Heart left ventricle (tissue), 16 donors: ENCODE results near the gene TGFB2. TPM values are rescaled to one million over a fixed set of nuclear protein-coding genes. Genes with fewer than 3 reads are reported as not detected.
A peak's percentile ranks its signal among the peaks of the same experiment; 100 is the strongest.

Experiments used
- ATAC-seq, 4 donors: fragments of 200-7000 bp; cut with Tn5 transposase; one replicate each; pipeline ENCODE4 v1.9.1; 2020 to 2022; ENCODE audit warnings: moderate library complexity in 4 of 4, mild to moderate bottlenecking in 3 of 4, moderate number of reproducible peaks in 1 of 4
- DNase-seq, 5 donors: peaks; one replicate each; pipeline ENCODE4 v3.0.0-alpha.2; 2020
- H3K27ac ChIP-seq, 12 donors: fragments of 200-600 bp; sonication (generic) in 4 of 12; one replicate each; pipeline versions ENCODE4 v1.5.0 to v1.8.0; 2016 to 2022; ENCODE audit warnings: mild to moderate bottlenecking in 2 of 12
- H3K27me3 ChIP-seq, 9 donors: fragments of 200-600 bp; sonication (generic) in 2 of 9; one replicate each; pipeline versions ENCODE4 v1.5.1 to v1.8.0; 2016 to 2022; ENCODE audit warnings: mild to moderate bottlenecking in 3 of 9
- H3K36me3 ChIP-seq, 9 donors: fragments of 200-600 bp; sonication (generic) in 2 of 9; one replicate each; pipeline versions ENCODE4 v1.5.0 to v1.8.0; 2018 to 2022; ENCODE audit warnings: mild to moderate bottlenecking in 2 of 9
- H3K4me1 ChIP-seq, 12 donors: fragments of 200-600 bp; sonication (generic) in 4 of 12; one replicate each; pipeline versions ENCODE4 v1.5.0 to v1.8.0; 2016 to 2022; ENCODE audit warnings: mild to moderate bottlenecking in 3 of 12
- H3K4me3 ChIP-seq, 12 donors: fragments of 200-600 bp; sonication (generic) in 4 of 12; one replicate each; pipeline versions ENCODE4 v1.5.0 to v1.8.0; 2017 to 2022; ENCODE audit warnings: mild to moderate bottlenecking in 9 of 12, moderate library complexity in 4 of 12
- H3K9me3 ChIP-seq, 12 donors: fragments of 200-600 bp; sonication (generic) in 4 of 12; one replicate each; pipeline versions ENCODE4 v1.5.0 to v1.8.0; 2016 to 2022; ENCODE audit warnings: mild to moderate bottlenecking in 1 of 12
- POLR2A ChIP-seq, 2 donors: fragments of 450-650 bp; IDR thresholded peaks; one replicate each; pipeline ENCODE4 v1.6.1; 2017; ENCODE audit warnings: antibody characterized with exemption in 2 of 2, mild to moderate bottlenecking in 2 of 2, moderate library complexity in 2 of 2
- WGBS, 4 donors: extraction: QIAGEN DNeasy Blood & Tissue Kit in 2 of 4; methylation state at CpG; one replicate each; pipeline versions ENCODE4 v1.1.5 to v1.1.7; 2013 to 2018; 5-methylcytosine and 5-hydroxymethylcytosine counted together
- intact Hi-C, 10 donors: fragments of 100-400 bp; cut with DNase I; formaldehyde crosslinking; loops; one replicate each; pipeline versions ENCODE4 v1.11.1 to v1.14.2; 2022
- polyA plus RNA-seq, 2 donors: library from polyadenylated mRNA; stranded (reverse); fragments of 200-250 nt; gene quantifications; one replicate each; pipeline ENCODE4 v1.2.3, GENCODE V29; 2013
- total RNA-seq, 9 donors: library from RNA; depleted of rRNA in 2 of 9; stranded (reverse); fragments of >200 nt in 2 of 9; fragmentation: NEBNext Ultra II Directional in 3 of 9; extraction: Animal tissue kit (Norgen Biotek cat#: 25700) in 3 of 9; gene quantifications; one replicate each; pipeline versions ENCODE4 v1.1.0 to v1.2.4, GENCODE V29; 2016 to 2023
- TF ChIP-seq, protein P1 (sequence below), 12 donors: fragments of 200-600 bp; sonication (generic) in 4 of 12; IDR thresholded peaks; one replicate each; pipeline versions ENCODE4 v1.5.0 to v1.8.0; 2018 to 2022; ENCODE audit warnings: antibody characterized with exemption in 12 of 12, mild to moderate bottlenecking in 5 of 12
- donor health status: ischemic (EF 13 %, LVEDD 7.1; RV severe dilation, severe dysfunction).
- donor health status: healthy with polysubstance abuse.
- donor health status: DM: no; HTN: yes; CAD: no.
- donor health status: DM: no; HTN: no; CAD: no.
- donor health status: ischemic (EF 25% LVEDD 6.9; RV normal size, moderate dysfunction).
- donor health status: ischemic (EF 25% LVEDD 5.7; RV mildly dilated, moderate dysfunction).
- donor health status: healthy.
- donor health status: DM: yes; HTN: yes; CAD: no.
- donor health status: ischemic (EF 35%, LVEDD 5.7; RV mildly dilated, moderate dysfunction).
- donor health status: nonischemic (EF 11% LVEDD 7.7; RV severe dilation, severe dysfunction).
- donor health status: DM: yes; HTN: yes; CAD: no.
- donor health status: PGD.
- donor health status: ischemic (EF 29% LVEDD 5.4; RV normal size, mild dysfunction).
- donor health status: nonischemic (EF 23%, LVEDD 6.1; RV moderate dilation, normal function).

The TGFB2 gene
- total and polyA plus RNA-seq, 11 donors, result 0.76 to 23.6 (median 5.5) TPM

DNA sequence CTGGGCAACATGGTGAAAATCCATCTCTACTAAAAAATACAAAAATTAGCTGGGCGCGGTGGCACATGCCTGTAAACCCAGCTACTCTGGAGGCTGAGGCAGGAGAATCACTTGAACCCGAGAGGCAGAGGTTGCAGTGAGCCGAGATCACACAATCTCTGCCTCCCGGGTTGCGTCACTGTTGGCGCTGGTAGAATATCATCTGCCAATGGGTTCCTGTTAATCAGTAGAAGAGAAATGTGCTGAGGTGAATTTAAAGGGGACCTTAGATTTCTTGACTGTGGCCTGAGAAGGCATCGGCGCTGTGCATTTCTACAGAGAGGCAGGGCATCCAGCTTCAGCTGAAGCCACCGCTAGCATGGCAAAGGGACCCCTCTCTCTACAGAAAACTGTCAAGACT, 68.0 kb downstream of the TGFB2 start:
- H3K27ac ChIP-seq, result no peak overlapping the region
- intact Hi-C loops, result no loop called here

DNA sequence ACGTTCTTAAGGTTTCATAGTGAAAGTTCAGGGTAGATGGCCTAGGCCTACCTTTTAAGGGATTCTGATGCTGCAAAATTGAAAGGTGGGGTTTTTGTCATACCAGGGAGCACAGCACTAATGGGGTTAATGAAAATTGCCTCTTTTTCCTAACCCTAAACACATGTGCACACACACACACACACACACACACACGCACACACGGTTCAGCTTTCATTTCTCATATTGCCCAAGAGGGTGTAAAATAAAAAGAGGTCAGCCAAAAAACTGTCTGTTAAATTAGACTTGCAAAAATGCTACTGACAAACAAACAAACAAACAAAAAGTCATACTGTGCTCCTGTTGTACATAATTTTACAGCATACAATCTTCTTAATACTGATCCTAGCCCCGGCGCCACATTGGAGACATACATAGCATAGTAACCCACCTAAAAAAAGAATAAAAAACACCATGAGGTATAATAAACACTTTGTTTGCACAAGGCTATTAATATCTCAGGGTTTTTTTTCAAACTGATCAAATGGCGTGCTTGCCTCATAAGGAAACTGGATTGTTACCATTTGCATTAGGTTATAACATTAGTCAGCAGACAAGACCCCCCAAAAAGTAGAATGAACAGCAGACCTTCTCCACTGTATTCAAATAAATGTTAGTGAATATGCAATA, 69.1 kb downstream of the TGFB2 start:
- no peak overlapping the region for H3K27ac ChIP-seq
- intact Hi-C loops, result no loop called here
- H3K9me3 ChIP-seq, result peaks cover 0 to 17% (median 0%) of the 10 kb centered on the region in 12 donors
- ATAC-seq (no peak), DNase-seq (no peak)
- H3K36me3 ChIP-seq, result no peaks in the 10 kb centered on the region
- peaks cover 0 to 8% (median 3%) of the 10 kb centered on the region in 12 donors for H3K4me1 ChIP-seq
- no peaks in the 10 kb centered on the region for H3K27me3 ChIP-seq
- TF ChIP-seq, protein P1, sequence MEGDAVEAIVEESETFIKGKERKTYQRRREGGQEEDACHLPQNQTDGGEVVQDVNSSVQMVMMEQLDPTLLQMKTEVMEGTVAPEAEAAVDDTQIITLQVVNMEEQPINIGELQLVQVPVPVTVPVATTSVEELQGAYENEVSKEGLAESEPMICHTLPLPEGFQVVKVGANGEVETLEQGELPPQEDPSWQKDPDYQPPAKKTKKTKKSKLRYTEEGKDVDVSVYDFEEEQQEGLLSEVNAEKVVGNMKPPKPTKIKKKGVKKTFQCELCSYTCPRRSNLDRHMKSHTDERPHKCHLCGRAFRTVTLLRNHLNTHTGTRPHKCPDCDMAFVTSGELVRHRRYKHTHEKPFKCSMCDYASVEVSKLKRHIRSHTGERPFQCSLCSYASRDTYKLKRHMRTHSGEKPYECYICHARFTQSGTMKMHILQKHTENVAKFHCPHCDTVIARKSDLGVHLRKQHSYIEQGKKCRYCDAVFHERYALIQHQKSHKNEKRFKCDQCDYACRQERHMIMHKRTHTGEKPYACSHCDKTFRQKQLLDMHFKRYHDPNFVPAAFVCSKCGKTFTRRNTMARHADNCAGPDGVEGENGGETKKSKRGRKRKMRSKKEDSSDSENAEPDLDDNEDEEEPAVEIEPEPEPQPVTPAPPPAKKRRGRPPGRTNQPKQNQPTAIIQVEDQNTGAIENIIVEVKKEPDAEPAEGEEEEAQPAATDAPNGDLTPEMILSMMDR (IDR thresholded peaks at IDR 0.05), result no peak
- TF ChIP-seq POLR2A (IDR thresholded peaks at IDR 0.05), result no peak
- H3K4me3 ChIP-seq, result no peak overlapping the region
- WGBS, 4 donors, result 82 to 91% (median 87%) methylated on average over 6 of the region's 6 CpGs

More for the DNA sequence above, 68.0 kb downstream of the TGFB2 start:
- no peak for DNase-seq
- Histone ChIP-seq H3K4me3 (no peak overlapping the region), H3K4me1 (peaks cover 0 to 18% (median 9%) of the 10 kb centered on the region in 12 donors), H3K9me3 (peaks cover 0 to 17% (median 0%) of the 10 kb centered on the region in 12 donors), H3K36me3 (no peaks in the 10 kb centered on the region), H3K27me3 (no peaks in the 10 kb centered on the region)
- 95 to 98% (median 96%) methylated on average over 10 of the region's 10 CpGs for WGBS, 4 donors
- ATAC-seq, result no peak
- no peak for TF ChIP-seq POLR2A (IDR thresholded peaks at IDR 0.05)
- TF ChIP-seq, protein P1 (IDR thresholded peaks at IDR 0.05), result no peak

DNA sequence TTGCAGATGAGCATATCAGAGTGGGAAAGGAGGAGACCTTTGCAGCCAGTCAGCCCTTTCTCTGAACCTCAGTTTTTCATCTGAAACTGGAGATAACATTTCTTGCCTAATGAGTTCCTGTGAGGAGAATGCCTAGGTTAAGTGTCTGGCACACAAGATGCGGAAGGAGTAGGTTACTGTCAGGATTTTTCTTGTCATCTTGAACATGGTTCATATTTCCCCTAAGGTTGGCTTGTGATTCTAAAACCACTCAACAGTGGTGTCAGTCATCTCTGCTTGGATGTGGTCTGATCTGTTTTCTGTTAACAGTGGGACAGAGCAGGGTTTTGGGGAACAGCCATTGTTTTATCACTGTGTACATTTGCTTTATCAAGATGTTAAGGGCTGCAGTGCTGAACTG, 70.6 kb downstream of the TGFB2 start:
- Histone ChIP-seq H3K9me3 (peaks cover 0 to 17% (median 0%) of the 10 kb centered on the region in 12 donors), H3K4me3 (no peak overlapping the region), H3K36me3 (no peaks in the 10 kb centered on the region), H3K4me1 (peaks cover 0 to 3% (median 0%) of the 10 kb centered on the region in 12 donors), H3K27ac (no peak overlapping the region), H3K27me3 (no peaks in the 10 kb centered on the region)
- intact Hi-C loops, result no loop called here
- ATAC-seq (no peak), DNase-seq (no peak)
- 93 to 98% (median 96%) methylated on average over 1 of the region's 1 CpG for WGBS, 4 donors
- TF ChIP-seq, protein P1 (IDR thresholded peaks at IDR 0.05), result no peak
- TF ChIP-seq POLR2A (IDR thresholded peaks at IDR 0.05), result no peak

DNA sequence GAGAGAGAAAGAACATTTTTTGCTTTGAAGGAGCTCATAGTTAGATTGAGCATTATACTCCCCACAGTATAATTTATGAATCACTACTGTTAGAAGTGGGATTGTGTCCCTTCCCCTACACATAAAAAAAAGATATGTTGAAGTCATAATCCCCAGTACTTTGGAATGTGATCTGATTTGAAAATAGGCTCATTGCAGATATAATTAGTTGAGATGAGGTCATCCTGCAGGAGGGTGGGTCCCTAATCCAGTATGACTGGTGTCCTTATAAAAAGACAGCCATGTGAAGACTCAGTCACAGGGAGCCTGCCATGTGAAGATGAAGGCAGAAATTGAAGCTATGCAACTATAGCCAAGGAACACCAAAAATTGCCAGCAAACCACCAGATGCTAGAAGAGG, 76.4 kb downstream of the TGFB2 start:
- no peak overlapping the region for H3K4me3 ChIP-seq
- H3K27me3 ChIP-seq, result no peaks in the 10 kb centered on the region
- H3K36me3 ChIP-seq, result no peaks in the 10 kb centered on the region
- intact Hi-C loops, result no loop called here
- DNase-seq (no peak), ATAC-seq (peak in 3 of 4 donors; percentile 26 to 42 (median 32))
- no peak overlapping the region for H3K27ac ChIP-seq
- peaks cover 0 to 17% (median 0%) of the 10 kb centered on the region in 12 donors for H3K4me1 ChIP-seq
- peaks cover 0 to 16% (median 0%) of the 10 kb centered on the region in 12 donors for H3K9me3 ChIP-seq
- no peak for TF ChIP-seq POLR2A (IDR thresholded peaks at IDR 0.05)
- TF ChIP-seq, protein P1 (IDR thresholded peaks at IDR 0.05), result no peak
